Ovary (tissue), 9 donors: ENCODE measurements around the gene PEX10. TPM values are rescaled to one million over a fixed set of nuclear protein-coding genes. Genes with fewer than 3 reads are reported as not detected.
A peak's percentile ranks its signal among the peaks of the same experiment; 100 is the strongest.

Experiments used
- DNase-seq, 5 donors: peaks; one replicate each; pipeline ENCODE4 v3.0.0-alpha.2; 2019 to 2020
- H3K27ac ChIP-seq, 2 donors: fragments of 200-600 bp; one replicate each; pipeline versions ENCODE4 v1.5.1 to v1.8.0; 2019 to 2022
- H3K27me3 ChIP-seq: fragments of 200-600 bp; one replicate; pipeline ENCODE4 v1.8.0; 2022
- H3K36me3 ChIP-seq: fragments of 200-600 bp; sonication (generic); one replicate; pipeline ENCODE4 v1.5.1; 2019
- H3K4me1 ChIP-seq: one replicate; pipeline ENCODE4 v1.8.1; 2013; ENCODE audit warnings: mild to moderate bottlenecking, moderate library complexity; ENCODE audit not compliant: insufficient read depth
- H3K4me3 ChIP-seq: fragments of 200-600 bp; sonication (generic); one replicate; pipeline ENCODE4 v1.5.1; 2017
- H3K9me3 ChIP-seq, 2 donors: fragments of 200-600 bp in 1 of 2; sonication (generic) in 1 of 2; one replicate each; pipeline versions ENCODE4 v1.5.1 to v1.8.1; 2013 to 2019; ENCODE audit warnings: mild to moderate bottlenecking in 1 of 2, moderate library complexity in 1 of 2
- EP300 ChIP-seq: sonication (generic); formaldehyde crosslinking; IDR thresholded peaks from one replicate; pipeline ENCODE4 v1.6.1; 2017; ENCODE audit warnings: antibody characterized with exemption
- POLR2A ChIP-seq: fragments of 450-650 bp; IDR thresholded peaks from one replicate; pipeline ENCODE4 v1.6.1; 2017; ENCODE audit warnings: antibody characterized with exemption, mild to moderate bottlenecking, moderate library complexity
- WGBS, 3 donors: extraction: QIAGEN DNeasy Blood & Tissue Kit in 1 of 3; methylation state at CpG; one replicate each; pipeline versions ENCODE4 v1.1.5 to v1.1.7; 2013 to 2017; 5-methylcytosine and 5-hydroxymethylcytosine counted together
- intact Hi-C, 4 donors: fragments of 100-400 bp; cut with DNase I; formaldehyde crosslinking; loops; one replicate each; pipeline versions ENCODE4 v1.11.0 to v1.15.1; 2022 to 2023
- polyA plus RNA-seq, 2 donors: library from polyadenylated mRNA; stranded (reverse); fragments of 200-250 nt in 1 of 2; fragments of 350-450 nt in 1 of 2; fragmentation: Illumina TruSeq in 1 of 2; extraction: RNeasy Lipid Tissue Mini Kit (QIAGEN cat#74804) in 1 of 2; gene quantifications; one replicate each; pipeline ENCODE4 v1.2.3, GENCODE V29; 2013 to 2014
- total RNA-seq, 7 donors: library from RNA; depleted of rRNA in 2 of 7; stranded (reverse); fragments of >200 nt in 2 of 7; fragmentation: NEBNext Ultra II Directional in 3 of 7; extraction: Animal tissue kit (Norgen Biotek cat#: 25700) in 3 of 7; gene quantifications; one replicate each; pipeline versions ENCODE4 v1.1.0 to v1.2.4, GENCODE V29; 2016 to 2023
- TF ChIP-seq, protein P1 (sequence below), 3 donors: fragments of 450-650 bp in 2 of 3; fragments of 200-600 bp in 1 of 3; IDR thresholded peaks; one replicate each; pipeline versions ENCODE4 v1.5.1 to v1.8.0; 2016 to 2022; ENCODE audit warnings: antibody characterized with exemption in 3 of 3, mild to moderate bottlenecking in 1 of 3
- donor health status: DM: no; HTN: no; CAD: no; lungs with moderate emphysema.
- donor health status: DM: no; HTN: no; CAD: no.
- donor health status: Bipolar disorder and iron deficiency.
- donor health status: DM: yes; HTN: yes; CAD: no.
- donor health status: DM: no; HTN: no; CAD: no.
- donor health status: DM: yes; HTN: yes; CAD: no.

The PEX10 gene
- total and polyA plus RNA-seq, 9 donors = 14.4 to 25.9 (median 19.3) TPM

DNA sequence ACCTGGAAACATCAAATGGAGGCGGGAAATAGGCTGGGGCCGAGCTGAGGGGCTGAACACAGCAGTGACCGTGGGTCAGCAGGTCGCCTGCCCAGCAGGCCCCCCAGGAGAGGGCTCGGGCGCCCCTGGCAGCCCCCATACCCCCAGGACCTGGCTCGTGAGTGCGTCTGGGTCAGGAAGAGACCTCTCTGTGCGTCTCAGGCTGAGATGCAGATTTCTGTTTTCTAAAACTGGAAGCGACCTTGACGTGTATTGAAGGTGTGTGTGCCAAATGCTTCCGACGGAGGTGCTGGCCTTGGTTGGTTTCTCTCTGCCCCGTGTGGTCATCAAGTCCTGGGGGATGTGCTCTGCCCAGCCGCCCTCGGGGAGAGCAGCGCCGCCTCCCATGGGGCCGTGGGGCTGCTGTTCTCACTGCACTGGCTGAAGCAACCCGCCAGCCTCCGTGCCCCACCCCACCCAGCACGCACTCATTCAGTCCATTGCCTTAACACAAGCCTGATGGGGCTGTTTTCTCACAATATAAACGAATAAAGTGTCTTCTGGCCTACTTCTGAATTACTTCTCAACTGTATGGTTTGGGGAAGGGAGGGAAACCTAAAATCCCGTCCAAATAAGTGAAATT lies 7.4 kb downstream of the PEX10 start:
- Histone ChIP-seq H3K36me3 (no peaks in the 10 kb centered on the region), H3K27me3 (no peaks in the 10 kb centered on the region), H3K9me3 (no peaks in the 10 kb centered on the region), H3K27ac (peak overlapping the region; percentile 22 to 57), H3K4me3 (no peak overlapping the region), H3K4me1 (no peaks in the 10 kb centered on the region)
- peak in 2 of 5 donors; percentile 46 to 76 for DNase-seq
- intact Hi-C loops = no loop called here
- WGBS, 3 donors = 31 to 49% (median 34%) methylated on average over 24 of the region's 24 CpGs
- no peak for TF ChIP-seq POLR2A
- no peak for TF ChIP-seq EP300
- TF ChIP-seq, protein P1, sequence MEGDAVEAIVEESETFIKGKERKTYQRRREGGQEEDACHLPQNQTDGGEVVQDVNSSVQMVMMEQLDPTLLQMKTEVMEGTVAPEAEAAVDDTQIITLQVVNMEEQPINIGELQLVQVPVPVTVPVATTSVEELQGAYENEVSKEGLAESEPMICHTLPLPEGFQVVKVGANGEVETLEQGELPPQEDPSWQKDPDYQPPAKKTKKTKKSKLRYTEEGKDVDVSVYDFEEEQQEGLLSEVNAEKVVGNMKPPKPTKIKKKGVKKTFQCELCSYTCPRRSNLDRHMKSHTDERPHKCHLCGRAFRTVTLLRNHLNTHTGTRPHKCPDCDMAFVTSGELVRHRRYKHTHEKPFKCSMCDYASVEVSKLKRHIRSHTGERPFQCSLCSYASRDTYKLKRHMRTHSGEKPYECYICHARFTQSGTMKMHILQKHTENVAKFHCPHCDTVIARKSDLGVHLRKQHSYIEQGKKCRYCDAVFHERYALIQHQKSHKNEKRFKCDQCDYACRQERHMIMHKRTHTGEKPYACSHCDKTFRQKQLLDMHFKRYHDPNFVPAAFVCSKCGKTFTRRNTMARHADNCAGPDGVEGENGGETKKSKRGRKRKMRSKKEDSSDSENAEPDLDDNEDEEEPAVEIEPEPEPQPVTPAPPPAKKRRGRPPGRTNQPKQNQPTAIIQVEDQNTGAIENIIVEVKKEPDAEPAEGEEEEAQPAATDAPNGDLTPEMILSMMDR (IDR thresholded peaks at IDR 0.05) = no peak

GRCh38 chr1:2404142-2404889 lies 8.0 kb downstream of the PEX10 start:
- no peak for DNase-seq
- no peaks in the 10 kb centered on the region for H3K4me1 ChIP-seq
- no peaks in the 10 kb centered on the region for H3K9me3 ChIP-seq
- WGBS, 3 donors = 47 to 69% (median 58%) methylated on average over 29 of the region's 29 CpGs
- H3K27ac ChIP-seq = no peak overlapping the region
- intact Hi-C loops = no loop called here
- no peaks in the 10 kb centered on the region for H3K36me3 ChIP-seq
- TF ChIP-seq, protein P1 (IDR thresholded peaks at IDR 0.05) = no peak
- TF ChIP-seq POLR2A = no peak
- TF ChIP-seq EP300 = no peak
- no peaks in the 10 kb centered on the region for H3K27me3 ChIP-seq
- no peak overlapping the region for H3K4me3 ChIP-seq

DNA sequence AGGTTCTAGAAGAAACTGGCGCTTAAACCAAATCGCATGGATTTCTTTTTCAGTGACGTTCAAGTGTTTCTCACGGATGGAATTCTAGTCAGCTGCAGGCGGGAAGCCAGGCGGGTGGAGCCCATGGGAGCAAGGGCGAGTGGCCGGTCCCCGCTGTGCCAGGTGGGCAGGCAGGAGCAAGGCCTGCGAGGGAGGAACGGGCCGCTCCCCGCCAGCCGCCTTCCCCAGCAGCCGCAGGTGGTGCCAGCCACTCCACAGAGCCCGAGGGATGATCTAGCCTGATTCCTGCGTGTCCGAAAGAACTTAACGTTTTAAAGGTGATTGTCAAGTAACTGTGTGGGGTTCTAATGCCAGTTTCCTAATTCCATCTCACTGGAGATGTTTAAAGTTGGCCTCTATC lies 9.1 kb downstream of the PEX10 start:
- Histone ChIP-seq H3K4me1 (no peaks in the 10 kb centered on the region), H3K27ac (no peak overlapping the region), H3K36me3 (no peaks in the 10 kb centered on the region), H3K4me3 (no peak overlapping the region), H3K27me3 (no peaks in the 10 kb centered on the region), H3K9me3 (no peaks in the 10 kb centered on the region)
- DNase-seq = no peak
- no peak for TF ChIP-seq POLR2A
- TF ChIP-seq, protein P1 (IDR thresholded peaks at IDR 0.05) = no peak
- TF ChIP-seq EP300 = no peak
- intact Hi-C loops = no loop called here
- 78 to 80% (median 80%) methylated on average over 19 of the region's 19 CpGs for WGBS, 3 donors

DNA sequence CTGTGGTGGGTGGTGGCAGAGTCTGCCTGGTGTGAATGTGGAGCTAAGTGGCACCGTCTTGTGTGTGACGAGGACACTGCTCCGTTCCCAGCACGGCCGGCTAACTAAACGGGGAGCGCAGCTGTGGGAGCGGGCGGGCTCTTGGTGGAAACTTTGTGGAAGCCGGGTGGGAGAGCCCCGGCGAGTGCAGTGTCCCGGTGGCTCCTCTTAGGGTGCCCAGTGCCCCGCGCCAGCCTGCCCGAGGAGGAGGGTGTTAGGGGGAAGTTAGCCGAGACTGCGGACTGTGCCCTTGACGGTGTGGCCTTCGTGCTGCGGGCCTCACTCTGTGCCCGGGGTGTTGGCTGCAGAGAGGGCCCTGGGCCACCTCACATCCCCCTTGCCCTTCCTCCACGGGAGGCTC lies 9.9 kb downstream of the PEX10 start:
- 86 to 93% (median 88%) methylated on average over 13 to 23 of the region's 23 CpGs for WGBS, 3 donors
- H3K27ac ChIP-seq = no peak overlapping the region
- H3K4me3 ChIP-seq = no peak overlapping the region
- no peaks in the 10 kb centered on the region for H3K9me3 ChIP-seq
- H3K27me3 ChIP-seq = no peaks in the 10 kb centered on the region
- no peaks in the 10 kb centered on the region for H3K36me3 ChIP-seq
- intact Hi-C loops = no loop called here
- H3K4me1 ChIP-seq = no peaks in the 10 kb centered on the region
- no peak for DNase-seq
- TF ChIP-seq, protein P1 (IDR thresholded peaks at IDR 0.05) = no peak
- TF ChIP-seq POLR2A (no peak), EP300 (no peak)
